ENCODE data around the gene FITM1.
"Not testable (repeated sequence)": the region's sequence is repeated elsewhere in the genome, so short reads cannot be mapped to it uniquely, and the experiment has no call there.

Gene FITM1

GRCh38 chr14:24098229-24098926 is 32.1 kb upstream of the FITM1 start:
- DNase-seq, result no peak

- no peak for DNase-seq
These were observed 31.3 kb upstream of the FITM1 start for GRCh38 chr14:24098927-24099813.

- no peak for DNase-seq
These were observed 30.1 kb upstream of the FITM1 start for GRCh38 chr14:24100197-24100981.

GRCh38 chr14:24100982-24101494 is 29.4 kb upstream of the FITM1 start:
- no peak for DNase-seq

- DNase-seq, result no peak
These were observed 28.0 kb upstream of the FITM1 start for GRCh38 chr14:24102357-24103048.

GRCh38 chr14:24103451-24103850 is 27.0 kb upstream of the FITM1 start:
- no peak for DNase-seq

- not testable (repeated sequence) for DNase-seq
These were observed 24.7 kb upstream of the FITM1 start for GRCh38 chr14:24105609-24106239.

GRCh38 chr14:24106672-24107271 is 23.7 kb upstream of the FITM1 start:
- no peak for DNase-seq

- no peak for DNase-seq
These were observed 22.1 kb upstream of the FITM1 start for GRCh38 chr14:24108336-24108874.

GRCh38 chr14:24110060-24110459 is 20.4 kb upstream of the FITM1 start:
- no peak for DNase-seq

GRCh38 chr14:24110523-24110922 is 19.9 kb upstream of the FITM1 start:
- no peak for DNase-seq

GRCh38 chr14:24113379-24113800 is 17.1 kb upstream of the FITM1 start:
- DNase-seq, result peak in 1 of 2 experiments; percentile 47

- DNase-seq, result peak; percentile 93 to 96
These were observed 16.5 kb upstream of the FITM1 start for GRCh38 chr14:24113801-24114531.

GRCh38 chr14:24114532-24115421 is 15.7 kb upstream of the FITM1 start, which contains the start of the genes DCAF11 and NRL:
Gene DCAF11 (plus strand): TSS chr14:24114777. CDS start chr14:24115595, 818 bp downstream.
Gene NRL (minus strand): TSS chr14:24114949. CDS start chr14:24082848, 32,101 bp downstream.
- DNase-seq, result peak; percentile 100

GRCh38 chr14:24115422-24116127 is 14.9 kb upstream of the FITM1 start:
- no peak for DNase-seq

GRCh38 chr14:24116128-24116814 is 14.2 kb upstream of the FITM1 start:
- DNase-seq, result no peak

GRCh38 chr14:24117179-24117578 is 13.3 kb upstream of the FITM1 start:
- no peak for DNase-seq

- no peak for DNase-seq
These were observed 10.8 kb upstream of the FITM1 start for GRCh38 chr14:24119691-24120090.

Data from Kasumi-1 (cell line).